ENCODE data around the gene MUC3A. TPM values are rescaled to one million over a fixed set of nuclear protein-coding genes. Genes with fewer than 3 reads are reported as not detected.
"Not testable (repeated sequence)": the region's sequence is repeated elsewhere in the genome, so short reads cannot be mapped to it uniquely, and the experiment has no call there.

MUC3A gene
- total RNA-seq, 4 donors from 2014 or later = 0.04 to 0.71 (median 0.32) TPM; not detected in 1

DNA sequence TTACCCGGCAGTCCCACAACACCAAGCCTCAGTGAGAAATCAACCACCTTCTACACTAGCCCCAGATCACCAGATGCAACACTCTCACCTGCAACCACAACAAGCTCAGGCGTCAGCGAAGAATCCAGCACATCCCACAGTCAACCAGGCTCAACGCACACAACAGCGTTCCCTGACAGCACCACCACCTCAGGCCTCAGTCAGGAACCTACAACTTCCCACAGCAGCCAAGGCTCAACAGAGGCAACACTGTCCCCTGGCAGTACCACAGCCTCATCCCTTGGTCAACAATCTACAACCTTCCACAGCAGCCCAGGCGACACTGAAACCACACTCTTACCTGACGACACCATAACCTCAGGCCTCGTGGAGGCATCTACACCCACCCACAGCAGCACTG is 53.0 kb downstream of the MUC3A start:
- H3K4me3 ChIP-seq; H3K36me3 ChIP-seq; in situ Hi-C loops (cut with MboI; ENCODE audit: low sequenced_read_pairs in 4 of 4): not testable (repeated sequence)

DNA sequence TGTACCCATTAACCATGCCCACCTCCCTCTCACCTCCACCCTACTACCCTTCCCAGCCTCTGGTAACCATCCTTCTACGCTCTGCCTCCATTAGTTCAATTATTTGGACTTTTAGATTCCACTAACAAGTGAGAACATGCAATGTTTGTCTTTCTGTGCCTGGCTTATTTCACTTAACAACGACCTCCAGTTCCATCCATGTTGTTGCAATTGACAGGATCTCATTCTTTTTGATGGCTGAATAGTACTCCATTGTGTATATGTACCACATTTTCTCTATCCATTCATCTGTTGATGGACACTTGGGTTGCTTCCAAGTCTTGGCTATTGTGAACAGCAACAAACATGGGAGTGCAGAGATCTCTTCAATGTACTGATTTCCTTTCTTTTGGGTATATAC is 58.0 kb downstream of the MUC3A start:
- H3K4me3 ChIP-seq; ATAC-seq; DNase-seq; H3K27me3 ChIP-seq; H3K27ac ChIP-seq; intact Hi-C loops (cut with DNase I; ENCODE audit: low total_unique reads); H3K9me3 ChIP-seq; H3K36me3 ChIP-seq; in situ Hi-C loops (cut with MboI; ENCODE audit: low sequenced_read_pairs in 4 of 4); H3K4me1 ChIP-seq: not testable (repeated sequence)

More for the DNA sequence above, 53.0 kb downstream of the MUC3A start:
- H3K27me3 ChIP-seq; H3K9me3 ChIP-seq; intact Hi-C loops (cut with DNase I; ENCODE audit: low total_unique reads); ATAC-seq; H3K27ac ChIP-seq; DNase-seq; H3K4me1 ChIP-seq: not testable (repeated sequence)

DNA sequence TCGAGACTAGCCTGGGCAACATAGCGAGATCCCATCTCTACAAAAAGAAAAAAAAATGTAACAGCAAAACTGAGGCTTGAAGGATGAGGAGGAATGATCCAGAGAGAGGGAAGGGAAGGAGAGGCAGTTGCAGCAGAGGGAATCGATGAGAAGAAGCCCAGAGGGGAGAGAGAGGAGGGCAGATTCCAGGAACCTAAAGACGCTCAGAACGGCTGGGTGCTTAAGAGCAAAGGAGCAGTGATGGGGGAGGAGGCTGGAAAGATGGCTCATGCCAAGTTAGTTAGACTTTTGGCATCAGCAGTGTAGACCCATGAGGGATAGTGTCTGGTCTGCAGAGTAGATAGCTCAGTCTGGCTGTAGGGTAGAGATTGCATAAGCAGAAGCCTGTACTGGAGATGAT is 60.3 kb downstream of the MUC3A start:
- in situ Hi-C loops (cut with MboI; ENCODE audit: low sequenced_read_pairs in 4 of 4) = no loop called here
- no peak for DNase-seq
- intact Hi-C loops (cut with DNase I; ENCODE audit: low total_unique reads) = no loop called here
- Histone ChIP-seq H3K9me3 (no peaks in the 10 kb centered on the region), H3K4me1 (no peaks in the 10 kb centered on the region), H3K4me3 (no peak overlapping the region), H3K27ac (no peak overlapping the region), H3K36me3 (no peaks in the 10 kb centered on the region), H3K27me3 (no peaks in the 10 kb centered on the region)
- ATAC-seq = no peak
- TF ChIP-seq, protein P1, sequence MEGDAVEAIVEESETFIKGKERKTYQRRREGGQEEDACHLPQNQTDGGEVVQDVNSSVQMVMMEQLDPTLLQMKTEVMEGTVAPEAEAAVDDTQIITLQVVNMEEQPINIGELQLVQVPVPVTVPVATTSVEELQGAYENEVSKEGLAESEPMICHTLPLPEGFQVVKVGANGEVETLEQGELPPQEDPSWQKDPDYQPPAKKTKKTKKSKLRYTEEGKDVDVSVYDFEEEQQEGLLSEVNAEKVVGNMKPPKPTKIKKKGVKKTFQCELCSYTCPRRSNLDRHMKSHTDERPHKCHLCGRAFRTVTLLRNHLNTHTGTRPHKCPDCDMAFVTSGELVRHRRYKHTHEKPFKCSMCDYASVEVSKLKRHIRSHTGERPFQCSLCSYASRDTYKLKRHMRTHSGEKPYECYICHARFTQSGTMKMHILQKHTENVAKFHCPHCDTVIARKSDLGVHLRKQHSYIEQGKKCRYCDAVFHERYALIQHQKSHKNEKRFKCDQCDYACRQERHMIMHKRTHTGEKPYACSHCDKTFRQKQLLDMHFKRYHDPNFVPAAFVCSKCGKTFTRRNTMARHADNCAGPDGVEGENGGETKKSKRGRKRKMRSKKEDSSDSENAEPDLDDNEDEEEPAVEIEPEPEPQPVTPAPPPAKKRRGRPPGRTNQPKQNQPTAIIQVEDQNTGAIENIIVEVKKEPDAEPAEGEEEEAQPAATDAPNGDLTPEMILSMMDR (IDR thresholded peaks at IDR 0.05 in 4 of 5, conservative IDR thresholded peaks at IDR 0.05 in 1 of 5) = no peak
- TF ChIP-seq POLR2A (IDR thresholded peaks at IDR 0.05) = no peak

DNA sequence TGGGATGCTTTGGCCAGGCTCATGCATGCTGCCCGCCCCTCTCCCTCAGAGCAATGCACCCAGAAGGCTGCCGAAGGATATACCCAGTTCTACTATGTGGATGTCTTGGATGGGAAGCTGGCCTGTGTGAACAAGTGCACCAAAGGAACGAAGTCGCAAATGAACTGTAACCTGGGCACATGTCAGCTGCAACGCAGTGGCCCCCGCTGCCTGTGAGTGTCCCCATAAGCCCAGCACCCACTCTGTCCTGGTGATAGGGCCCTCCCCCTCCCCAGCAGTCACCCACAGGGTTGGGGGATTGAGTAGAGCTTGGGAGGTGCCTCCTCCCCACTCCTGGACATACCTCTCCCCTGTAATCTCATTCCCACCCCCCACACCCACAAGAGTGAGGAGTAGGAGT is 63.6 kb downstream of the MUC3A start:
- Histone ChIP-seq H3K36me3 (no peaks in the 10 kb centered on the region), H3K9me3 (no peaks in the 10 kb centered on the region), H3K4me3 (no peak overlapping the region), H3K4me1 (no peaks in the 10 kb centered on the region), H3K27ac (no peak overlapping the region), H3K27me3 (peaks cover 0 to 4% (median 0%) of the 10 kb centered on the region in 3 donors)
- DNase-seq (no peak), ATAC-seq (no peak)
- in situ Hi-C loops (cut with MboI; ENCODE audit: low sequenced_read_pairs in 4 of 4) = no loop called here
- no peak for TF ChIP-seq POLR2A (IDR thresholded peaks at IDR 0.05)
- TF ChIP-seq, protein P1 (IDR thresholded peaks at IDR 0.05 in 4 of 5, conservative IDR thresholded peaks at IDR 0.05 in 1 of 5) = no peak
- intact Hi-C loops (cut with DNase I; ENCODE audit: low total_unique reads) = no loop called here

DNA sequence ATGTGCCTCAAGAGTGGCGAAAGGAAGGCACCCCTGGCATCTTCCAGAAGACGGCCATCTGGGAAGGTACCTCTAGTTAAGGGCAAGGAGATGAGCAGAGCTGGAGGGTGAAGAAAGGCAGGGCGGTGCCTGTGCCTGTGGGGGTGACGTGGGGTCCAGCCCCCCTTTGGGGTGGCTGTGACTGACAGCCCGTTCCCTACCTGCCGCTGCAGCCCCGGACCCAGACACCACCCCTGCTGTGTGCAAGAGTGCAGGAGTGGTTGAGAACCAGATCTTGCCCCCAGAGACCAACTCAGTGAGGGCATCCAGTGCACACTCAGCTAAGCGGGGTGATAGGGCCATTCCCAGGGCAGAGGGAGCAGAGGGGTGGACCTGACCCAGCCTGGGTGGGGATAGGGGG is 66.3 kb downstream of the MUC3A start:
- ATAC-seq (no peak), DNase-seq (no peak)
- Histone ChIP-seq H3K27ac (no peak overlapping the region), H3K4me1 (no peaks in the 10 kb centered on the region), H3K4me3 (no peak overlapping the region), H3K9me3 (no peaks in the 10 kb centered on the region), H3K36me3 (no peaks in the 10 kb centered on the region), H3K27me3 (peaks cover 5 to 8% (median 7%) of the 10 kb centered on the region in 3 donors)
- TF ChIP-seq POLR2A (IDR thresholded peaks at IDR 0.05) = no peak
- TF ChIP-seq, protein P1 (IDR thresholded peaks at IDR 0.05 in 4 of 5, conservative IDR thresholded peaks at IDR 0.05 in 1 of 5) = no peak
- in situ Hi-C loops (cut with MboI; ENCODE audit: low sequenced_read_pairs in 4 of 4) (no loop called here), intact Hi-C loops (cut with DNase I; ENCODE audit: low total_unique reads) (no loop called here)
